SK-N-MC (cell line): ENCODE data around the gene ST6GAL1.
"Not testable (repeated sequence)": the region's sequence is repeated elsewhere in the genome, so short reads cannot be mapped to it uniquely, and the experiment has no call there.

Experiments used
- EZH2 ChIP-seq: fragments of 200-600 bp; sonication (generic); IDR thresholded peaks from one replicate; pipeline ENCODE4 v1.6.1; 2017; ENCODE audit warnings: antibody characterized with exemption
- POLR2AphosphoS5 ChIP-seq: IDR thresholded peaks from 2 replicates; pipeline ENCODE4 v1.6.1; 2012; ENCODE audit warnings: mild to moderate bottlenecking, low read depth, low read length, borderline replicate concordance

GRCh38 chr3:186889698-186890097 lies 40.6 kb upstream of the ST6GAL1 start:
- not testable (repeated sequence) for TF ChIP-seq POLR2AphosphoS5, EZH2
